HEK293 (cell line): ENCODE results near the gene PAX6.

Experiments
- CTCF ChIA-PET: fragments of 350-600 bp; formaldehyde crosslinking; extraction: SDS; loops from one replicate; lab custom pipeline; 2021; ENCODE audit warnings: antibody characterized with exemption; lab: Yijun Ruan, JAX
- POLR2A ChIA-PET: fragments of 300-600 bp; formaldehyde crosslinking; extraction: SDS; loops from one replicate; lab custom pipeline; 2020; ENCODE audit warnings: antibody characterized with exemption, inconsistent platforms; lab: Yijun Ruan, JAX
- H3K27ac ChIP-seq: fragments of 200-500 bp; sonication (Bioruptor generic); 2 replicates; pipeline ENCODE4 v1.5.1; 2014; ENCODE audit warnings: low read depth, low read length, control low read depth, inconsistent platforms; ENCODE audit errors: extremely low read depth
- H3K36me3 ChIP-seq, 2 experiments: fragments of 200-500 bp in 1 of 2; sonication (Bioruptor generic) in 1 of 2; 1 replicate in 1 of 2; 2 replicates in 1 of 2; pipeline ENCODE4 v1.5.1; 2014 to 2017; ENCODE audit warnings: inconsistent platforms in 2 of 2, low read length in 2 of 2; ENCODE audit not compliant: control insufficient read depth in 2 of 2, insufficient read depth in 1 of 2
- H3K4me1 ChIP-seq: fragments of 200-500 bp; sonication (Bioruptor generic); 2 replicates; pipeline ENCODE4 v1.5.1; 2014; ENCODE audit warnings: mild to moderate bottlenecking, low read length, inconsistent platforms; ENCODE audit not compliant: control insufficient read depth, insufficient read depth
- H3K4me3 ChIP-seq: 2 replicates; pipeline ENCODE4 v1.5.1; 2011; ENCODE audit warnings: low read depth, mild to moderate bottlenecking, control low read depth, low read length, moderate library complexity
- H3K9me3 ChIP-seq: fragments of 200-500 bp; sonication (Bioruptor generic); 2 replicates; pipeline ENCODE4 v1.5.1; 2014; ENCODE audit warnings: low read depth, low read length, inconsistent platforms; ENCODE audit not compliant: control insufficient read depth, insufficient read depth
- GLIS1 ChIP-seq: fragments of 450-650 bp; formaldehyde crosslinking; IDR thresholded peaks from 2 replicates; pipeline ENCODE4 v1.5.1; 2016; ENCODE audit warnings: missing biosample characterization, missing genetic modification characterization
- GLIS2 ChIP-seq: fragments of 450-650 bp; formaldehyde crosslinking; IDR thresholded peaks from 2 replicates; pipeline ENCODE4 v1.5.1; 2016; ENCODE audit warnings: missing biosample characterization, missing genetic modification characterization
- MZF1 ChIP-seq: fragments of 450-650 bp; formaldehyde crosslinking; IDR thresholded peaks from 2 replicates; pipeline ENCODE4 v1.5.1; 2017; ENCODE audit warnings: missing biosample characterization, missing genetic modification characterization, borderline replicate concordance
- OSR2 ChIP-seq: fragments of 450-650 bp; formaldehyde crosslinking; IDR thresholded peaks from 2 replicates; pipeline ENCODE4 v1.5.1; 2016; ENCODE audit warnings: missing biosample characterization, missing genetic modification characterization
- PRDM1 ChIP-seq: fragments of 450-650 bp; formaldehyde crosslinking; IDR thresholded peaks from 2 replicates; pipeline ENCODE4; 2016; ENCODE audit warnings: missing biosample characterization, missing genetic modification characterization
- SCRT2 ChIP-seq: fragments of 450-650 bp; formaldehyde crosslinking; IDR thresholded peaks from 2 replicates; pipeline ENCODE4 v1.5.1; 2016; ENCODE audit warnings: missing biosample characterization, missing genetic modification characterization
- ZBTB1 ChIP-seq: fragments of 450-650 bp; formaldehyde crosslinking; IDR thresholded peaks from 2 replicates; pipeline ENCODE4 v1.5.1; 2016; ENCODE audit warnings: missing biosample characterization, missing genetic modification characterization
- ZBTB11 ChIP-seq: fragments of 450-650 bp; formaldehyde crosslinking; conservative IDR thresholded peaks from 2 replicates; pipeline ENCODE4 v1.5.1; 2016; ENCODE audit warnings: low read depth, missing biosample characterization, missing genetic modification characterization
- ZBTB20 ChIP-seq: fragments of 450-650 bp; formaldehyde crosslinking; IDR thresholded peaks from 2 replicates; pipeline ENCODE4 v1.5.1; 2016; ENCODE audit warnings: missing biosample characterization, missing genetic modification characterization
- ZBTB8A ChIP-seq: fragments of 450-650 bp; formaldehyde crosslinking; IDR thresholded peaks from 2 replicates; pipeline ENCODE4 v1.5.1; 2016; ENCODE audit warnings: missing biosample characterization, missing genetic modification characterization
- ZNF335 ChIP-seq: fragments of 450-650 bp; formaldehyde crosslinking; conservative IDR thresholded peaks from 2 replicates; pipeline ENCODE4 v1.5.1; 2016; ENCODE audit warnings: missing biosample characterization, missing genetic modification characterization
- ZNF341 ChIP-seq: fragments of 450-650 bp; formaldehyde crosslinking; IDR thresholded peaks from 2 replicates; pipeline ENCODE4; 2016; ENCODE audit warnings: low read depth, missing biosample characterization, missing genetic modification characterization
- ZNF404 ChIP-seq: fragments of 450-650 bp; formaldehyde crosslinking; IDR thresholded peaks from 2 replicates; pipeline ENCODE4 v1.5.1; 2017; ENCODE audit warnings: missing biosample characterization, missing genetic modification characterization
- ZNF555 ChIP-seq: fragments of 450-650 bp; formaldehyde crosslinking; conservative IDR thresholded peaks from 2 replicates; pipeline ENCODE4 v1.5.1; 2017; ENCODE audit warnings: missing biosample characterization, mild to moderate bottlenecking, missing genetic modification characterization, inconsistent platforms
- ZXDB ChIP-seq: fragments of 450-650 bp; formaldehyde crosslinking; IDR thresholded peaks from 2 replicates; pipeline ENCODE4 v1.5.1; 2016; ENCODE audit warnings: missing biosample characterization, missing genetic modification characterization
- TF ChIP-seq, protein P1 (sequence below): fragments of 450-650 bp; formaldehyde crosslinking; IDR thresholded peaks from 2 replicates; pipeline ENCODE4 v1.5.1; 2016; ENCODE audit warnings: missing biosample characterization, missing genetic modification characterization, low read depth
- TF ChIP-seq, protein P2 (sequence below): fragments of 450-650 bp; formaldehyde crosslinking; optimal IDR thresholded peaks from 2 replicates; pipeline ENCODE3; 2016; ENCODE audit warnings: missing biosample characterization, mild to moderate bottlenecking, missing genetic modification characterization
- TF ChIP-seq, protein P3 (sequence below): fragments of 450-650 bp; formaldehyde crosslinking; IDR thresholded peaks from 2 replicates; pipeline ENCODE4 v1.5.1; 2016; ENCODE audit warnings: missing biosample characterization, missing genetic modification characterization

PAX6 gene

GRCh38 chr11:31815711-31816467 lies 4.8 kb upstream of the PAX6 start:
- TF ChIP-seq GLIS1 (tag by site-specific recombination) (peak; percentile 51; the same call in 1 of the 2 replicates), ZXDB (tag by site-specific recombination) (peak; percentile 38; the same call in 1 of the 2 replicates), PRDM1 (peak; percentile 74), ZBTB11 (peak; percentile 60), ZNF341 (tag by site-specific recombination) (peak; percentile 53; the same call in 1 of the 2 replicates), GLIS2 (tag by site-specific recombination) (peak; percentile 26), ZNF404 (no peak), SCRT2 (tag by site-specific recombination) (peak; percentile 19; the same call in 1 of the 2 replicates), OSR2 (0 out of 2 replicates have a peak, but pooled peaks have one; percentile 19), ZNF555 (no peak), ZNF335 (peak; percentile 84; the same call in 1 of the 2 replicates), MZF1 (no peak), ZBTB8A (peak; percentile 80), ZBTB20 (tag by site-specific recombination) (peak; percentile 84), ZBTB1 (tag by site-specific recombination) (no peak)
- TF ChIP-seq, protein P1, sequence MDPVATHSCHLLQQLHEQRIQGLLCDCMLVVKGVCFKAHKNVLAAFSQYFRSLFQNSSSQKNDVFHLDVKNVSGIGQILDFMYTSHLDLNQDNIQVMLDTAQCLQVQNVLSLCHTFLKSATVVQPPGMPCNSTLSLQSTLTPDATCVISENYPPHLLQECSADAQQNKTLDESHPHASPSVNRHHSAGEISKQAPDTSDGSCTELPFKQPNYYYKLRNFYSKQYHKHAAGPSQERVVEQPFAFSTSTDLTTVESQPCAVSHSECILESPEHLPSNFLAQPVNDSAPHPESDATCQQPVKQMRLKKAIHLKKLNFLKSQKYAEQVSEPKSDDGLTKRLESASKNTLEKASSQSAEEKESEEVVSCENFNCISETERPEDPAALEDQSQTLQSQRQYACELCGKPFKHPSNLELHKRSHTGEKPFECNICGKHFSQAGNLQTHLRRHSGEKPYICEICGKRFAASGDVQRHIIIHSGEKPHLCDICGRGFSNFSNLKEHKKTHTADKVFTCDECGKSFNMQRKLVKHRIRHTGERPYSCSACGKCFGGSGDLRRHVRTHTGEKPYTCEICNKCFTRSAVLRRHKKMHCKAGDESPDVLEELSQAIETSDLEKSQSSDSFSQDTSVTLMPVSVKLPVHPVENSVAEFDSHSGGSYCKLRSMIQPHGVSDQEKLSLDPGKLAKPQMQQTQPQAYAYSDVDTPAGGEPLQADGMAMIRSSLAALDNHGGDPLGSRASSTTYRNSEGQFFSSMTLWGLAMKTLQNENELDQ, result no peak
- TF ChIP-seq, protein P2, sequence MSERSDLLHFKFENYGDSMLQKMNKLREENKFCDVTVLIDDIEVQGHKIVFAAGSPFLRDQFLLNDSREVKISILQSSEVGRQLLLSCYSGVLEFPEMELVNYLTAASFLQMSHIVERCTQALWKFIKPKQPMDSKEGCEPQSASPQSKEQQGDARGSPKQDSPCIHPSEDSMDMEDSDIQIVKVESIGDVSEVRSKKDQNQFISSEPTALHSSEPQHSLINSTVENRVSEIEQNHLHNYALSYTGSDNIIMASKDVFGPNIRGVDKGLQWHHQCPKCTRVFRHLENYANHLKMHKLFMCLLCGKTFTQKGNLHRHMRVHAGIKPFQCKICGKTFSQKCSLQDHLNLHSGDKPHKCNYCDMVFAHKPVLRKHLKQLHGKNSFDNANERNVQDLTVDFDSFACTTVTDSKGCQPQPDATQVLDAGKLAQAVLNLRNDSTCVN, result peak; percentile 79
- TF ChIP-seq, protein P3, sequence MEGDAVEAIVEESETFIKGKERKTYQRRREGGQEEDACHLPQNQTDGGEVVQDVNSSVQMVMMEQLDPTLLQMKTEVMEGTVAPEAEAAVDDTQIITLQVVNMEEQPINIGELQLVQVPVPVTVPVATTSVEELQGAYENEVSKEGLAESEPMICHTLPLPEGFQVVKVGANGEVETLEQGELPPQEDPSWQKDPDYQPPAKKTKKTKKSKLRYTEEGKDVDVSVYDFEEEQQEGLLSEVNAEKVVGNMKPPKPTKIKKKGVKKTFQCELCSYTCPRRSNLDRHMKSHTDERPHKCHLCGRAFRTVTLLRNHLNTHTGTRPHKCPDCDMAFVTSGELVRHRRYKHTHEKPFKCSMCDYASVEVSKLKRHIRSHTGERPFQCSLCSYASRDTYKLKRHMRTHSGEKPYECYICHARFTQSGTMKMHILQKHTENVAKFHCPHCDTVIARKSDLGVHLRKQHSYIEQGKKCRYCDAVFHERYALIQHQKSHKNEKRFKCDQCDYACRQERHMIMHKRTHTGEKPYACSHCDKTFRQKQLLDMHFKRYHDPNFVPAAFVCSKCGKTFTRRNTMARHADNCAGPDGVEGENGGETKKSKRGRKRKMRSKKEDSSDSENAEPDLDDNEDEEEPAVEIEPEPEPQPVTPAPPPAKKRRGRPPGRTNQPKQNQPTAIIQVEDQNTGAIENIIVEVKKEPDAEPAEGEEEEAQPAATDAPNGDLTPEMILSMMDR (tag by site-specific recombination), result peak; percentile 35; the same call in 1 of the 2 replicates
- TF ChIP-seq, all 188 proteins: peak for 13
- CTCF ChIA-PET, result interaction anchor here (0.6 to 1.2 kb wide), 5 partner anchors 53 to 329 kb away, joined by 3 to 4 read pairs (median 3); no protein-coding TSS in a partner anchor
- H3K27ac ChIP-seq, result peak overlapping the region; percentile 54; the same call in 1 of the 2 replicates
- H3K36me3 ChIP-seq, result no peaks in the 10 kb centered on the region
- H3K9me3 ChIP-seq, result no peaks in the 10 kb centered on the region
- POLR2A ChIA-PET, result interaction anchor here (0.8 kb wide), 1 partner anchor 8 kb away, joined by 4 read pairs; no protein-coding TSS in a partner anchor
- H3K4me1 ChIP-seq, result no peaks in the 10 kb centered on the region
- H3K4me3 ChIP-seq, result peak overlapping the region; percentile 45
